Stimulated activated CD4-positive, alpha-beta T cell treated with anti-CD3 and anti-CD28 coated beads, Interleukin-1b, Interleukin-23, amount 100 ng/mL, for 4 hours (primary cell): ENCODE data around the gene ELF4.

Experiments used
- DNase-seq, 2 donors: peaks; one replicate each; pipeline ENCODE4 v3.0.0-alpha.2; 2020; ENCODE audit warnings: low read depth in 2 of 2

The ELF4 gene

DNA sequence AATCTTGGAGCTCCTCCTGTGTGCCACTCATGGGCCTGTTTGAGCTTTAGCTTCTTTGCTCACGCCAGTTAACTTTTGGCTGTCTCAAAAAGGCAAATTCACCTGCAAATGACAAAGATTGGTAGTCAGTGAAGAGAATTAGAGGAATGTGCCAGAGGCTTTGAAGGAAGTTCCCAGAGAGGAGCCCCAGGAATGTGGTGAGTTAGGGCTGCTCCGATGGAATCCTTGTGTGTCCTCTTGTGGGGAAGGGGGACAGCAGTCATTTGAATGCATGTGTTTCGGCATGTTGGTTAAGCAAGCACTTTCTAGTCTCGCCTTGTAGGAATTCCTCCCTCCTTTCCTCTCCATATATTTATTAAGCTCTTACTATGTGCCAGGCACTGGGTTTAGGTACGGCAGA is 62.9 kb downstream of the ELF4 start:
- no peak for DNase-seq

DNA sequence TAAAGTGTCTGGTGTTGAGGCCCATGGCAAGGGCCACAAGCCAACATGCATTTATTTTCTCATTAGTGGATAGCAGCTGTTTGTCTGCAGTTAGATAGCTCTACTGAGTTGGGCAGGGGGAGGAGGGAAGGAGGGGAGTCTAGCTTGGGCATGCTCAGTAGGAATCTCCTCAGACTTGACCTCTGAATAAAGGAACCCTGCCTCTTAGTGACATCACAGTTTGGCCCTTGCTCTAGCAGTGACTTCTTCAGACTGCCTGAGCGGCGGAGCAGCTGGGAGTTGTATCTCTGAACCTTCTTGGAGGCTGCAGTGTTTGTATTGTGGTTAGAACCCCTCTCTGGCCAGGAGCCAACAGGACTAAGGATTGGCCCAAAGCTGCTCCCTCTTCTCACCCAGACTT is 70.5 kb downstream of the ELF4 start:
- DNase-seq = no peak

DNA sequence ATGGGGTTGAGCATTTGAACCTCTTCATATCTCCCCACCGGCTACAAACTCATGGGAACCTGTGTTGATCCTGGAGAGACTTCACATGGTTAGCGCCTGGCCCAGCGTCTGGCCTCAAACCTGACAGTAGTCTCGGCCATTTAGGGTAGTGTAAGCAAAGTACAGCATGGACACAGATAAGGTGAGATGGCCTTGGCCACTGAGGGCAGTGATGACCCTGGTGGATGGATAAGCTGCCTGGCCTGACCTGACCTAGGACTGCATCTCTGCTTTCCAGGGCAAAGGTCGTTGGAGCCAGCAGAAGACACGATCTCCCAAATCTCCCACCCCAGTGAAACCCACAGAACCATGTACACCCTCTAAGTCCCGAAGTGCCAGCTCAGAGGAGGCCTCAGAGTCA is 76.1 kb downstream of the ELF4 start:
- no peak for DNase-seq

DNA sequence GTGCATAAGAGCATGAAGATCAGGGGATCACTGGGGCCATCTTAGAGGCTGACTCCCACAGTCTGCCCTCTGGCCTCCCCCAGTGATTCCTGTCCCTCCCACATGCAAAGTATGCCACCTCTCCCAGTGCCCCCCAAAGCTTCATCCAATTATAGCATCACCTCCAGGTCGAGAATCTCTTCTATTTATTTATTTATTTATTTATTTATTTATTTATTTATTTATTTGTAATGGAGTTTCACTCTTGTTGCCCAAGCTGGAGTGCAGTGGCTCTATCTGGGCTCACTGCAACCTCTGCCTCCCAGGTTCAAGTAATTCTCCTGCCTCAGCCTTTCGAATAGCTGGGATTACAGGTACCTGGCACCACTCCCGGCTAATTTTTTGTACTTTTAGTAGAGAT is 77.7 kb downstream of the ELF4 start:
- no peak for DNase-seq

DNA sequence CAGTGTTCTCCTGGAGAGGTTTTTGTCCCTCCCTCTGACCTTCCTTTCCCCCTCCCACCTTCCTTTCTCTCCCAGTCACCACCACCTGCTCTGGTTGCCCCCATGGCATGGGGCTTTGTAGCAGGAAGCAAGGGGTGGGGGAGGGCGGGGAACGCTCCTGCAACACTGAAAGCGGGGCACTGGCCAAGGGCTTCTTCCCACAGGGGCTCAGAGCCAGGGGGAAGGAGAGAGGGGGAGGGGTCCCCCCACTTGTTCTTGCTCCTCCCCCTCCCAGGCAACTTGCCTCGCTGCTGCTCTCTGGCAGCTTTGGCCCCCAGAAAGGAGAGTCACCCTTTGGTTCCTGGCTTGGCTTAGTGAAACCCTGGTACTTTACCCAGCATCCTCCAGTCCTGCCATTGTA is 79.5 kb downstream of the ELF4 start:
- DNase-seq = no peak

DNA sequence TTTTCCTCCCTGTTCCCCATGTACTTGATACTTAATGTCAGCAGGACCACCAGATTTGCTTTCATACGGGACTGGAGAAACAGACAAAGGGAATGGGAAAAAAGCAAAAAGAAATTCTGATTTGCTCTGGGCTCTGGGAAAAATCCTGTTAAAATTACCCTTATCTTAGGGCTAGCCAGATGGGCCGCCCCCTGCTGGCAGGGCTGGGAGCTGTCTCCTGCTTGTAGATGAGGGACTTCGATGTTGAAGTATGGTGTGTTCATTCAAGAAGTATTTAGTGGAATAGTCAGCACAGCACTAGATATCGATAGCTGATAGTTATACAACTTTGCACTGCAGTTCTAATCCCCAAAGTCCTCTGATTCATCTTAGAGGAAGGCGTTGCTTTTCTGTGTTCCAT is 82.1 kb downstream of the ELF4 start:
- DNase-seq = peak; percentile 31 to 38

DNA sequence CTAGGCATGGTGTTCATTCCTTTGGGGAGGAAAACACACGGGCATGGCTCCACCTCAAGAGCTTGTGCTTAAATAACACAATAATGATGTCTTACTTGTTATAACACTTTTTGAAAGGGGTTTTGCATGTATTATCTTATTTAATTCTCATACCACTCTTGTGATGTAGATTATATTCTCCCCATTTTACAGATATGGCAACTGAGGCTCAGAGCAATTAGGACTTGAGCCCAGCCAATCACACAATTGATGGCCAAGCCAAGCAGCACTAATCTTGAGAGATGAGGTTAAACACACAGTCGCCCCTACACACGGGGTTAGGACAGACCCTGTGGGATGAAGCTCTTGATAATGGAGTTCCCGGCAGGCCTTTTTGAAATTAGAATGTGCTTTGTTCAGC is 82.7 kb downstream of the ELF4 start:
- no peak for DNase-seq

DNA sequence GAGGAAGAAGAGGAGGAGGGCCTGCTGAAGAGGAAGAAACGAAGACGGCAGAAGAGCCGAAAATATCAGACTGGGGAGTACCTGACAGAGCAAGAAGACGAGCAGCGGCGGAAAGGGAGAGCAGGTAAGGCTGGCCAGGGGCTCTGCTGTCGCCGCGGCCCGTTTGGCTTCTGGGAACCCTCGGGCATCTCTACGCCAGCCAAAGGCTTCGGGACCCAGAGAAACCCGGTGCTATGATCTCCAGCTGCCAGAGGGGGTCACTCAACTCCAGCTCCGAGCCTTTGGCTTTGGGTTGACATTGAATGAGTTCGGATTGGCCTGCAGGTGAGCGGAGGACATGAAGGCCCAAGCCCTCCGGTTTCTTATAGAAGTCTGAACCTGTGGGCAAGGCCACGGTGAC is 85.0 kb downstream of the ELF4 start:
- DNase-seq = no peak

DNA sequence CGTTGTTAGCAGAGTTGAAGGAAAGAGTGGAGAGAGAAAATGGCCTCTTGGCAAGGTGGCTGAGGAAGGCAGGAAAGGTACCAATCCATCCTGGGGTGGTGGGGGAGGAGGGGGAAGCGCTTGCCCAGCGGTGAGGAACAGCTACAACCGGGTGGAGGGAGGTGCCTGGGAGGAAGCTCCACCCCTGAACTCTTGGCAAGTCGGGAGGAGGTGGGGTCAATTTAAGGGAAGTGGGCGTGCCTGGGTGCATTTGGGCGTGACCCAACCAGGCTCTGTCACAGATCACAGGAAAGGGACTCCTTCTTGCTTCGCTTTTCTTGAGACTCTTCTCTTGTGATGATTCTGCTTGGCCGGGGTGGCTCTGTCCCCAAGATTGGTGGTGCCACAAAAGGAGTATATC is 86.2 kb downstream of the ELF4 start:
- DNase-seq = peak; percentile 55 to 57

DNA sequence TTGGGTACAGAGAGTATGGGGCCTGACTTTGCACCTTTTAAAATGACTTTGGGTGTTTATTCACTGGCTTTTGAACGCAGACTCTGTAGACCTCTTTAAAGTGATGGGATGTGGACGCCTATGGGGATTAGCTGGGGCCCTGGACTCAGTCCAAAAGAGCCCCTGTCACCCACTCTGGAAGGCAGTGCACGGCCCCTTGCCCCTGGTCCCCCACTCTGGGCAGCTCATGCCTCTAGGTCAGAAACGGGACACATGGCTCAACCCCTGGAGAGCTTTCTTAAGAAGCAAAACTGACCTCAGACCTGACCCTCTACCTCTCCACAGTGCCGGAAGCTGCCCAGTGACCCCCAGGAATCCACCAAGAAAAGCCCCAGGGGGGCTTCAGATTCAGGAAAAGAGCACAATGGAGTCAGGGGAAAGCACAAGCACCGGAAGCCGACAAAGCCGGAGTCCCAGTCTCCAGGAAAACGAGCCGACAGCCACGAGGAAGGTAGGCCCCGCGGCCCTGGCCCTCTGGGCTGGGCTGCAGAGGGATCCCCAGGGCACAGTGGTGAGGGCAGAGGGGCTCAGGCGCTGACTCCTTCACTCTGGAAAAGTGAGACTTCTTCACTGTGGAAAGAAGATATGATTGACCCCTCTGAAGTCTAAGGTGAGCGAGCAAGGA is 89.5 kb downstream of the ELF4 start:
- DNase-seq = no peak

DNA sequence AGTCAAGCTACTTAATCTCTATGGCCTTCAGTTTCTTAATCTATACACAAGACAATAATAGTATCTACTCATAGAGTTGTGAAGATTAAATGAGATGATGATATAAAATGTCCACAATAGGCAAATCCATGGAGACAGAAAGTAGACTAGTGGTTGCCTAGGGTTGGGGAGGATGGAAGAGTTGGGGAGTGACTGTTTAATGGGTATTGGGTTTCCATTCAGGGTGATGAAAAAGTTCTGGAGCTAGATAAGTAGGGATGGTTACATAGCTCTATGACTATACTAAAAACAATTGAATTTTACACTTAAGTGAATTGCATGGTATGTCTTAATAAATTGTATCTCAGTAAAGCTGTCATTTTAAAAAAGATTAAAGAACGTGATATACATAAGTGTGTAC is 92.2 kb downstream of the ELF4 start:
- DNase-seq = no peak

DNA sequence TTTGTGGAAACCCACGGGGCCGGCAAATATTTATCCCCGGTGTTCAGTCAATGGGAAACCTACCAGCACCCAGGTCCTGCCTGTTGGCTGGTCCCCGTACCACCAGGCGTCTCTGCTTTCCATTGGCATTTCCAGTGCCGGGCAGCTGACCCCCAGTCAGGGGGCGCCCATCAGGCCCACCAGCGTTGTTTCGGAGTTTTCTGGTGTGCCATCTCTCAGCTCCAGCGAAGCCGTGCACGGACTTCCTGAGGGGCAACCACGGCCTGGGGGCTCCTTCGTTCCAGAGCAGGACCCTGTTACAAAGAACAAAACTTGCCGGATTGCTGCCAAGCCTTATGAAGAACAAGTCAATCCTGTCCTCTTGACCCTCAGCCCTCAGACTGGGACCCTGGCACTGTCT is 95.1 kb downstream of the ELF4 start:
- DNase-seq = no peak
